ENCODE results near the gene TBC1D22A. TPM values are rescaled to one million over a fixed set of nuclear protein-coding genes. Genes with fewer than 3 reads are reported as not detected.

The TBC1D22A gene
- total RNA-seq, 4 donors from 2014 or later = 18.8 to 25.2 (median 23.1) TPM

DNA sequence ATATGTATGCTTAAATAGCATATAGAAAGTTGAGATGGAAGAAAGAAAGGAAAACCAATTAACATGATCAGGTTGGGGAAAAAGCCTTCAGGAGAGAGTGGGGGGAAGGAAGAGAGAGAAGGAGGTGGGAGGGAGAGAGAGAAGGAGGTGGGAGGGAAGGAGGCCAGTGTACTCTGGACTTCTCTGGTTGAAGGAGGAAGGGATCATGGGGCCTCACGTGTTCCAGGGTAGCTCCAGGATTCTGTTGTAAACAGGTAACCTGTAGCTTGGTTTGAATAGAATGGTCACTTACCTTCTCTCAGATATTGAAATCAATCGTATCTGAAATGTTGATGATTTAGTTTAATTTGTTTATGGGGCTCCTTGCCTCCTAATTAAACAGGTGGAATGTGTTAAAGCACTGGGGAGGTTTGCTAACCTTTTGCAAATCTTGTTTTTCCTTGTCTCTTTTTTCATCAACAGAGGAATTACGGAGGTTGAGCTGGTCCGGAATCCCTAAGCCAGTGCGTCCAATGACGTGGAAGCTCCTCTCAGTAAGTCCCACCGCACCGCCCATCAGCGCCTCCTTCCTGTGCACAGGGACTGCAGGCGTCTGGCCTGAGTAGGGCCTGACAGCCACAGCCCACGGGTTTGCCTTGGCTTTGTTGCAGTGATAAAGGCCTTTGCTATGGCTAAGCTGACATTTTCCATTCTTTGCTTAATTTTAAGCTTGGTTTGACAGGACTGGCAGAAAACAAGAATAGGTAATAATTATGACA is 115.9 kb downstream of the TBC1D22A start:
- ATAC-seq (no peak), DNase-seq (no peak)
- intact Hi-C loops (cut with DNase I; ENCODE audit: low total_unique reads) = no loop called here
- in situ Hi-C loops (cut with MboI; ENCODE audit: low sequenced_read_pairs in 4 of 4) = no loop called here
- TF ChIP-seq POLR2A (IDR thresholded peaks at IDR 0.05) = no peak
- TF ChIP-seq, protein P1, sequence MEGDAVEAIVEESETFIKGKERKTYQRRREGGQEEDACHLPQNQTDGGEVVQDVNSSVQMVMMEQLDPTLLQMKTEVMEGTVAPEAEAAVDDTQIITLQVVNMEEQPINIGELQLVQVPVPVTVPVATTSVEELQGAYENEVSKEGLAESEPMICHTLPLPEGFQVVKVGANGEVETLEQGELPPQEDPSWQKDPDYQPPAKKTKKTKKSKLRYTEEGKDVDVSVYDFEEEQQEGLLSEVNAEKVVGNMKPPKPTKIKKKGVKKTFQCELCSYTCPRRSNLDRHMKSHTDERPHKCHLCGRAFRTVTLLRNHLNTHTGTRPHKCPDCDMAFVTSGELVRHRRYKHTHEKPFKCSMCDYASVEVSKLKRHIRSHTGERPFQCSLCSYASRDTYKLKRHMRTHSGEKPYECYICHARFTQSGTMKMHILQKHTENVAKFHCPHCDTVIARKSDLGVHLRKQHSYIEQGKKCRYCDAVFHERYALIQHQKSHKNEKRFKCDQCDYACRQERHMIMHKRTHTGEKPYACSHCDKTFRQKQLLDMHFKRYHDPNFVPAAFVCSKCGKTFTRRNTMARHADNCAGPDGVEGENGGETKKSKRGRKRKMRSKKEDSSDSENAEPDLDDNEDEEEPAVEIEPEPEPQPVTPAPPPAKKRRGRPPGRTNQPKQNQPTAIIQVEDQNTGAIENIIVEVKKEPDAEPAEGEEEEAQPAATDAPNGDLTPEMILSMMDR (IDR thresholded peaks at IDR 0.05 in 4 of 5, conservative IDR thresholded peaks at IDR 0.05 in 1 of 5) = no peak
- Histone ChIP-seq H3K36me3 (no peaks in the 10 kb centered on the region), H3K4me3 (no peak overlapping the region), H3K9me3 (no peaks in the 10 kb centered on the region), H3K27ac (no peak overlapping the region), H3K4me1 (peaks cover 9 to 27% of the 10 kb centered on the region in 2 donors), H3K27me3 (no peaks in the 10 kb centered on the region)

GRCh38 chr22:46879083-46879482 is 116.6 kb downstream of the TBC1D22A start:
- in situ Hi-C loops (cut with MboI; ENCODE audit: low sequenced_read_pairs in 4 of 4) (no loop called here), intact Hi-C loops (cut with DNase I; ENCODE audit: low total_unique reads) (no loop called here)
- no peak for DNase-seq
- no peaks in the 10 kb centered on the region for H3K36me3 ChIP-seq
- peaks cover 9 to 27% of the 10 kb centered on the region in 2 donors for H3K4me1 ChIP-seq
- no peak overlapping the region for H3K4me3 ChIP-seq
- H3K9me3 ChIP-seq = no peaks in the 10 kb centered on the region
- no peak for ATAC-seq
- no peak overlapping the region for H3K27ac ChIP-seq
- H3K27me3 ChIP-seq = no peaks in the 10 kb centered on the region
- TF ChIP-seq POLR2A (IDR thresholded peaks at IDR 0.05) = no peak
- TF ChIP-seq, protein P1 (IDR thresholded peaks at IDR 0.05 in 4 of 5, conservative IDR thresholded peaks at IDR 0.05 in 1 of 5) = no peak

GRCh38 chr22:46881373-46882118 is 119.1 kb downstream of the TBC1D22A start:
- TF ChIP-seq, protein P1 (IDR thresholded peaks at IDR 0.05 in 4 of 5, conservative IDR thresholded peaks at IDR 0.05 in 1 of 5) = no peak
- TF ChIP-seq POLR2A (IDR thresholded peaks at IDR 0.05) = no peak
- H3K27me3 ChIP-seq = no peaks in the 10 kb centered on the region
- ATAC-seq (peak; percentile 89 to 90), DNase-seq (peak; percentile 72 to 82)
- peaks cover 0 to 23% of the 10 kb centered on the region in 2 donors for H3K4me1 ChIP-seq
- in situ Hi-C loops (cut with MboI; ENCODE audit: low sequenced_read_pairs in 4 of 4) = no loop called here
- H3K27ac ChIP-seq = peak overlapping the region in 2 of 4 donors; percentile 78 to 83
- H3K4me3 ChIP-seq = no peak overlapping the region
- no peaks in the 10 kb centered on the region for H3K36me3 ChIP-seq
- intact Hi-C loops (cut with DNase I; ENCODE audit: low total_unique reads) = no loop called here
- H3K9me3 ChIP-seq = no peaks in the 10 kb centered on the region

GRCh38 chr22:46883092-46883910 is 120.9 kb downstream of the TBC1D22A start:
- DNase-seq (no peak), ATAC-seq (no peak)
- H3K36me3 ChIP-seq = no peaks in the 10 kb centered on the region
- peaks cover 0 to 23% of the 10 kb centered on the region in 2 donors for H3K4me1 ChIP-seq
- no peaks in the 10 kb centered on the region for H3K9me3 ChIP-seq
- intact Hi-C loops (cut with DNase I; ENCODE audit: low total_unique reads) (no loop called here), in situ Hi-C loops (cut with MboI; ENCODE audit: low sequenced_read_pairs in 4 of 4) (no loop called here)
- no peaks in the 10 kb centered on the region for H3K27me3 ChIP-seq
- H3K4me3 ChIP-seq = no peak overlapping the region
- no peak overlapping the region for H3K27ac ChIP-seq
- TF ChIP-seq, protein P1 (IDR thresholded peaks at IDR 0.05 in 4 of 5, conservative IDR thresholded peaks at IDR 0.05 in 1 of 5) = no peak
- no peak for TF ChIP-seq POLR2A (IDR thresholded peaks at IDR 0.05)

Measured in gastrocnemius medialis (tissue), 4 donors.